Prostate gland (tissue), 2 donors: Measurements from ENCODE around the gene SEPTIN1. TPM values are rescaled to one million over a fixed set of nuclear protein-coding genes. Genes with fewer than 3 reads are reported as not detected.

Experiments
- DNase-seq: peaks from one replicate; pipeline ENCODE4 v3.0.0-alpha.2; 2019; ENCODE audit warnings: low spot score
- H3K27ac ChIP-seq, 2 donors: fragments of 200-600 bp; sonication (generic); 2 replicates each; pipeline ENCODE4 v1.5.1; 2017 to 2019
- H3K27me3 ChIP-seq: fragments of 200-600 bp; sonication (generic); replicated peaks from 2 replicates; pipeline ENCODE4 v1.5.1; 2019; ENCODE audit not compliant: insufficient read depth
- H3K36me3 ChIP-seq, 2 donors: fragments of 200-600 bp; sonication (generic); 1 replicate in 1 of 2; 2 replicates in 1 of 2; pipeline versions ENCODE4 v1.5.1 to v1.8.1; 2017 to 2019
- H3K4me1 ChIP-seq: fragments of 200-600 bp; sonication (generic); replicated peaks from 2 replicates; pipeline ENCODE4 v1.5.1; 2019
- H3K4me3 ChIP-seq, 2 donors: fragments of 200-600 bp; sonication (generic); 2 replicates each; pipeline ENCODE4 v1.5.1; 2017 to 2019
- H3K9me3 ChIP-seq: fragments of 200-600 bp; sonication (generic); 2 replicates; pipeline ENCODE4 v1.5.1; 2017
- CTCF ChIP-seq, 4 experiments: fragments of 200-600 bp in 2 of 4; fragments of 450-650 bp in 2 of 4; sonication (generic) in 2 of 4; IDR thresholded peaks; 1 replicate in 3 of 4; 2 replicates in 1 of 4; pipeline ENCODE4 v1.5.1; 2016 to 2019; ENCODE audit warnings: antibody characterized with exemption in 4 of 4, mild to moderate bottlenecking in 2 of 4, moderate library complexity in 2 of 4
- POLR2A ChIP-seq: fragments of 450-650 bp; IDR thresholded peaks from one replicate; pipeline ENCODE4 v1.6.1; 2016; ENCODE audit warnings: antibody characterized with exemption, mild to moderate bottlenecking
- POLR2AphosphoS5 ChIP-seq: sonication (generic); formaldehyde crosslinking; IDR thresholded peaks from one replicate; pipeline ENCODE4 v1.6.1; 2017; ENCODE audit warnings: antibody characterized with exemption
- WGBS: methylation state at CpG from one replicate; pipeline ENCODE4 v1.1.5; 2018; 5-methylcytosine and 5-hydroxymethylcytosine counted together
- intact Hi-C: fragments of 100-400 bp; cut with DNase I; formaldehyde crosslinking; loops from one replicate; pipeline ENCODE4 v1.14.2; 2022
- total RNA-seq, 2 donors: library from RNA; depleted of rRNA; stranded (reverse); fragments of >200 nt; gene quantifications; one replicate each; pipeline ENCODE4 v1.1.0, GENCODE V29; 2016

The SEPTIN1 gene
- total RNA-seq, 2 donors from 2014 or later, result 3.0 to 4.2 TPM

DNA sequence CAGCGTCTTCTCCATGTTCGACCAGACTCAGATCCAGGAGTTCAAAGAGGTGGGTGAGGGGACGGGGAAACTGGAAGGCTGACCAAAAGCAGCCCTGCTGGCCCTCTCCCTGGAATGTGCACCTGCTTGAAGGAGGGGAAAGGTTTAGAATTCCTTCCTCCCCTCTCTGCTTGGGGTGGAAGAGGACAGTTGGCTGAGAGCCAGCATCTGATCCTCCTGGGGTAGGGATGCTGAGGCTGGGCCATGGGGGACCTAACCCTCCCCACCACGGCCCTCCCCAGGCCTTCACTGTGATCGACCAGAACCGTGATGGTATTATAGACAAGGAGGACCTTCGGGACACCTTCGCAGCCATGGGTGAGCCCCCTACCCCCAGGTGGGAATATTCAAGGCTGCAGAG is 6.5 kb downstream of the SEPTIN1 start:
- intact Hi-C loops, result loop anchor here (10.0 kb wide), 1 partner anchor 281 kb away; the partner anchor contains the start of genes TBX6 and YPEL3
- H3K27ac ChIP-seq, result no peak overlapping the region
- H3K4me3 ChIP-seq, result no peak overlapping the region
- TF ChIP-seq POLR2AphosphoS5 (no peak), CTCF (IDR thresholded peaks at IDR 0.05) (no peak), POLR2A (no peak)
- no peaks in the 10 kb centered on the region for H3K27me3 ChIP-seq
- DNase-seq, result no peak
- peaks cover 7% of the 10 kb centered on the region for H3K4me1 ChIP-seq
- 90% methylated on average over 8 of the region's 8 CpGs for WGBS
- no peaks in the 10 kb centered on the region for H3K36me3 ChIP-seq
- H3K9me3 ChIP-seq, result no peaks in the 10 kb centered on the region

GRCh38 chr16:30374538-30374937 is 7.8 kb downstream of the SEPTIN1 start, which contains the start of gene MYL11:
Gene MYL11, plus strand, starts transcription at chr16:30374802. Its CDS starts 56 bp downstream, at chr16:30374858.
- Histone ChIP-seq H3K4me1 (peaks cover 7% of the 10 kb centered on the region), H3K4me3 (no peak within 1 kb of the TSS), H3K9me3 (no peaks in the 10 kb centered on the region), H3K27ac (no peak within 1 kb of the TSS), H3K27me3 (no peaks in the 10 kb centered on the region), H3K36me3 (no peaks in the 10 kb centered on the region)
- intact Hi-C loops, result loop anchor here (10.0 kb wide), 1 partner anchor 280 kb away; the partner anchor contains the start of genes TBX6 and YPEL3
- TF ChIP-seq CTCF (IDR thresholded peaks at IDR 0.05), result no peak
- TF ChIP-seq POLR2AphosphoS5, result no peak
- TF ChIP-seq POLR2A, result no peak
- no peak for DNase-seq
- 97% methylated on average over 6 of the region's 6 CpGs for WGBS

GRCh38 chr16:30372725-30373124 is 9.6 kb downstream of the SEPTIN1 start:
- no peaks in the 10 kb centered on the region for H3K9me3 ChIP-seq
- H3K4me3 ChIP-seq, result no peak overlapping the region
- no peak overlapping the region for H3K27ac ChIP-seq
- TF ChIP-seq CTCF (IDR thresholded peaks at IDR 0.05), result no peak
- TF ChIP-seq POLR2AphosphoS5, result no peak
- TF ChIP-seq POLR2A, result no peak
- WGBS, result 91% methylated on average over 5 of the region's 5 CpGs
- no peak for DNase-seq
- intact Hi-C loops, result loop anchor here (10.0 kb wide), 1 partner anchor 278 kb away; the partner anchor contains the start of genes TBX6 and YPEL3
- no peaks in the 10 kb centered on the region for H3K36me3 ChIP-seq
- peaks cover 13% of the 10 kb centered on the region for H3K4me1 ChIP-seq
- H3K27me3 ChIP-seq, result no peaks in the 10 kb centered on the region

- H3K27ac ChIP-seq, result no peak overlapping the region
- intact Hi-C loops, result loop anchor here (10.0 kb wide), 1 partner anchor 277 kb away; the partner anchor contains the start of genes TBX6 and YPEL3
Observed at GRCh38 chr16:30372038-30372712, 10.2 kb downstream of the SEPTIN1 start.

More at GRCh38 chr16:30372038-30372712, 10.2 kb downstream of the SEPTIN1 start:
- no peak for DNase-seq
- WGBS, result 73% methylated on average over 6 of the region's 6 CpGs
- no peaks in the 10 kb centered on the region for H3K36me3 ChIP-seq
- no peak for TF ChIP-seq POLR2A
- TF ChIP-seq CTCF (IDR thresholded peaks at IDR 0.05), result no peak
- TF ChIP-seq POLR2AphosphoS5, result no peak
- no peak overlapping the region for H3K4me3 ChIP-seq
- H3K9me3 ChIP-seq, result no peaks in the 10 kb centered on the region
- H3K4me1 ChIP-seq, result peaks cover 12% of the 10 kb centered on the region
- no peaks in the 10 kb centered on the region for H3K27me3 ChIP-seq
